Activated naive CD4-positive, alpha-beta T cell treated with anti-CD3 and anti-CD28 coated beads for 36 hours (primary cell): ENCODE data around the gene TRABD. TPM values are rescaled to one million over a fixed set of nuclear protein-coding genes. Genes with fewer than 3 reads are reported as not detected.

Source experiments
- CTCF ChIA-PET: fragments of 350-600 bp; sonication (Branson Sonifier 250); formaldehyde crosslinking; loops from one replicate; lab custom pipeline; 2021; ENCODE audit warnings: antibody characterized with exemption; lab: Charles Lee
- DNase-seq: peaks from one replicate; pipeline ENCODE4 v3.0.0-alpha.2; 2020
- H3K27ac Mint-ChIP-seq: one replicate; pipeline ENCODE4 v1.8.0; 2021; ENCODE audit warnings: mild to moderate bottlenecking, mixed read lengths
- H3K27me3 Mint-ChIP-seq: one replicate; pipeline ENCODE4 v1.8.0; 2021; ENCODE audit warnings: low read depth, mixed read lengths
- H3K36me3 Mint-ChIP-seq: one replicate; pipeline ENCODE4 v1.8.0; 2021; ENCODE audit warnings: low read depth, mixed read lengths
- H3K4me1 Mint-ChIP-seq: one replicate; pipeline ENCODE4 v1.8.0; 2021; ENCODE audit warnings: low read depth, mixed read lengths
- H3K4me3 Mint-ChIP-seq: one replicate; pipeline ENCODE4 v1.8.0; 2021; ENCODE audit warnings: mild to moderate bottlenecking, moderate library complexity, mixed read lengths
- H3K9me3 Mint-ChIP-seq: one replicate; pipeline ENCODE4 v1.8.0; 2021; ENCODE audit warnings: mixed read lengths
- intact Hi-C: fragments of 100-400 bp; cut with micrococcal nuclease; formaldehyde crosslinking; loops from one replicate; pipeline ENCODE4 v1.15.1; 2023
- total RNA-seq, 2 experiments: library from RNA; stranded (reverse); gene quantifications; one replicate each; pipeline ENCODE4 v1.2.3, GENCODE V29; 2021

The TRABD gene
- total RNA-seq, 2 experiments from 2014 or later = 61.0 to 62.8 TPM

DNA sequence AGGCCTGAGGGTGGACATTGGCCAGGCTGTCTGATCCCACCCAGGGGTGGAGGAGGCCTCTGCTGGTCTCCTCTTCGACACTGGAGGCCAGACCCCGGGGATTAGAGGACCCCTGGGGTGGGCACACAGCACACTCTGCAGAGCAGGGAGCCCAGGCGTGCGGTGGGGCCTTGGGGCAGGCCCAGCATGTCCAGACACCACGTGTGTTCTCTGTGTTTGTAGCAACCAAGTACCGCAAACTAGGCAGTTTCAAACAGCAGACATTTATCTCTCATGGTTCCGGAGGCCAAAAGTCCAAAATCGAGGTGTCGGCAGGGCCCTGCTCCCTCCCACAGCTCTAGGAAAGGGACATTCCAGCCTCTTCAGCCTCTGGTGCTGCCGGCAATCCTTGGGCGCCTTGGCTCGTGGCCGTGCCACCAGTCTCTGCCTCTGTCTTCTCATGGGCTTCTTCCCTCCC, 13.7 kb upstream of the TRABD start:
- H3K4me1 Mint-ChIP-seq = peaks cover 2% of the 10 kb centered on the region
- no peak overlapping the region for H3K27ac Mint-ChIP-seq
- no peak for DNase-seq
- peaks cover 30% of the 10 kb centered on the region for H3K27me3 Mint-ChIP-seq
- H3K9me3 Mint-ChIP-seq = no peaks in the 10 kb centered on the region
- no peaks in the 10 kb centered on the region for H3K36me3 Mint-ChIP-seq
- CTCF ChIA-PET = no interaction called here
- intact Hi-C loops = no loop called here
- peak overlapping the region; percentile 18 for H3K4me3 Mint-ChIP-seq

- Mint-ChIP-seq H3K9me3 (no peaks in the 10 kb centered on the region), H3K27me3 (peaks cover 23% of the 10 kb centered on the region), H3K36me3 (no peaks in the 10 kb centered on the region), H3K27ac (no peak overlapping the region), H3K4me3 (no peak overlapping the region), H3K4me1 (peaks cover 2% of the 10 kb centered on the region)
- intact Hi-C loops = no loop called here
- CTCF ChIA-PET = no interaction called here
- no peak for DNase-seq
These were observed 12.3 kb upstream of the TRABD start for GRCh38 chr22:50173311-50173982.

DNA sequence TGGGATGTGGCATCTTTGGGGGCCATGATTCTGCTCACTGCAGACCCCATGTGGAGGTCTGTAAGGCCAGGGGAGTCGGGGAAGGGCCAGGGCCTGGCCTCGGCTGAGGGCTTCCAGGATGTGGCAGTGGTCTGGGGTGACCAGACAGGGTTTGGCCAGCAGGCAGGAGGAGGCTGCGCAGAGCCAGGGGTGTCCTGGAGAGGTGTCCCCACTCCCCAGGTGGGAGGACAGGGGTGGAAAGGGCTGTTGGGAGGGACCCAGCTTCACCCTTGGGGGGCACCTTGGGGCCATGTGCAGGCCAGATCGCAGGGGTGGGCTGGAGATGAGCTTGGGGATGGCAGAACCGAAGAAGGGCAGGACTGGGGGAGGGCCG, 11.7 kb upstream of the TRABD start:
- Mint-ChIP-seq H3K36me3 (no peaks in the 10 kb centered on the region), H3K27me3 (peaks cover 18% of the 10 kb centered on the region), H3K4me3 (no peak overlapping the region), H3K9me3 (no peaks in the 10 kb centered on the region), H3K27ac (no peak overlapping the region), H3K4me1 (peaks cover 2% of the 10 kb centered on the region)
- intact Hi-C loops = no loop called here
- CTCF ChIA-PET = no interaction called here
- no peak for DNase-seq

DNA sequence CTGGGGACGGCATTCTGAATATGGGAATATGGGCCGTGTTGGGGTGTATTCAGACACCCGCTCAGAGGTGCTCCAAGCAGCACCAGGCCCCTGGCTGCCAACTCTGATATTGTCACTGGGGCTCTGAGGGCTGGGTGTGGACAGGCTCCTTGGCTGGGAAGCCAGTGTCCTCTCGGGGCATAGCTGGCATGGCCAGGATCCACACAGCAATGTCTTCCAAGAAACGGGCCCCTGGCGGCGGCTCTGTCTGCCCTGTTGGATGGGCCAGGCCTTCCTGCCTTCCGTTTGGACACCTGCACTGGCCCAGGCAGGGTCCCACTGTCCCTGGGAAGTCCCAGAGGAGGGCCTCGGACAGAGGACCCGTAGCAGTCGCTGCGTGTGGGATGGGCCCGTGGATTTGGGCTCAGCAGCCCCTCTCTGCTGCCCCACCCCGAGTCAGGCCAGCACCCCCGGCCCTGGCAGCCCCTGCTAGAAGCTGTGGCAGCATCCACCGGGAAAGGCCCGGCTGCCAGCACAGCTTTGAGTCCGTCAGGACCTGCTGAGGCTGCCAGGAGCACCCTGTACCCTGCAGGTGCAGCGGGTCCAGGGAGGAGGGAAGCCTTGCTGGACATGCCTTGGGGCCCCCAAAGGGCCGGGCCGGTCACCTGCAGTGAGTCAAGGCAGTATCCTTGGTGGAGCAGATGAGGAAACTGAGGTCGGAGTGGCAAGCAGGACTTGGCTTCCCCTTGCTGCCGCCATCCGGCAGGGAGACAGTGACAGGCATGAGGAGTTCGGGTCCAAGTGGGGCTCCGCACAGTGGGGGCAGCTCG, 11.1 kb upstream of the TRABD start:
- Mint-ChIP-seq H3K36me3 (no peaks in the 10 kb centered on the region), H3K4me1 (peaks cover 2% of the 10 kb centered on the region), H3K4me3 (no peak overlapping the region), H3K9me3 (no peaks in the 10 kb centered on the region), H3K27ac (no peak overlapping the region), H3K27me3 (peaks cover 17% of the 10 kb centered on the region)
- no peak for DNase-seq
- intact Hi-C loops = no loop called here
- CTCF ChIA-PET = no interaction called here

GRCh38 chr22:50175191-50175461, 10.6 kb upstream of the TRABD start:
- no peak overlapping the region for H3K27ac Mint-ChIP-seq
- intact Hi-C loops = no loop called here
- no peak for DNase-seq
- no peak overlapping the region for H3K4me3 Mint-ChIP-seq
- peaks cover 19% of the 10 kb centered on the region for H3K27me3 Mint-ChIP-seq
- H3K4me1 Mint-ChIP-seq = peaks cover 2% of the 10 kb centered on the region
- CTCF ChIA-PET = no interaction called here
- H3K9me3 Mint-ChIP-seq = no peaks in the 10 kb centered on the region
- H3K36me3 Mint-ChIP-seq = no peaks in the 10 kb centered on the region

DNA sequence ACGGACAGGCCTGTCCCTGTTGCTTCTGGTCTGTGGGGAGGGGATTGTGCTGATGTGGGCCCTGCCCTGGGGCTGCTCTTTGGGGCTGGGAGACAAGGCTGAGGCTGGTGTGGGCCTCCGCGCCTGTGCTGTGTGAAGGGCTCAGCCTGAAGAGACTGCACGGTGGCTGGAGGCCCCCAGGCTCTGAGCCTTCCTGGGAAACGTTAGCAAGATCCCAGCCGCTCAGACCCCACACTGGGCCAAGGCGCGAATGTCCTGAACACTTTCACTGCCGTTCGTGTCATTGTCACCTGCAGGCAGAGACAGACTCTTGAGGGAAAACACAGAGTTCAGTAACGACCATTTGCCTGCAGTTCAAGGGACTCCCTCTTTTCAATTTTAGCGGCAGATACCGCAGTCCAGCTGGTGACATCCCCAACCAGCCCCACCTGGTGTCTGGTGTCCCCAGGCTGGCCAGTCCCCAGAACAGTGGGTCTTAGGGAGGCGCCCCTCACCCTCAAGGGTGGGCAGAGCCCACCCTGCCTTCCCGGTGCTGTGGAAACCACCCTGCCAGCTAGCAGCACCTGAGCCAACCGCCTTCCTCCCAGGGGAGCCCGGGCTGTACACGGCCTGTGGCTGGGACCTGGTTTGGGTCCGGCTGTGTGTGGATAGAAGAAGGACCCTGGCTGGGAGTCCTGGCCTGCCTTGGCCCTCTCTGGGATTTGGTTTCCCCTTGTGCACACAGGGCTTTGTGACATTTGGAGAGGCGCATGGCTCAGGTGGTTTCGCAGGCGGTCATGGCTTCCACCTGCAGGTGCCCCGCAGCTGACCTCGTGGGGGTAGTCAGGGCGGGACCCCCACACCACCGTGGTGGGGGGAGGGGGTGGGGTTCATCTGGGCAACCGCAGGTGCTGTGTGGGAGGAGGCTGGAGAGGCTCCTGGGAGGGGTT, 9.5 kb upstream of the TRABD start:
- intact Hi-C loops = no loop called here
- DNase-seq = no peak
- no peaks in the 10 kb centered on the region for H3K9me3 Mint-ChIP-seq
- H3K4me3 Mint-ChIP-seq = no peak overlapping the region
- H3K27me3 Mint-ChIP-seq = peaks cover 17% of the 10 kb centered on the region
- H3K27ac Mint-ChIP-seq = no peak overlapping the region
- H3K4me1 Mint-ChIP-seq = no peaks in the 10 kb centered on the region
- CTCF ChIA-PET = no interaction called here
- H3K36me3 Mint-ChIP-seq = no peaks in the 10 kb centered on the region

- DNase-seq = no peak
- Mint-ChIP-seq H3K27ac (no peak overlapping the region), H3K27me3 (peaks cover 14% of the 10 kb centered on the region), H3K4me1 (no peaks in the 10 kb centered on the region), H3K9me3 (no peaks in the 10 kb centered on the region), H3K4me3 (no peak overlapping the region), H3K36me3 (no peaks in the 10 kb centered on the region)
- intact Hi-C loops = no loop called here
- CTCF ChIA-PET = no interaction called here
These were observed 8.7 kb upstream of the TRABD start for GRCh38 chr22:50176850-50177536.

- no peak for DNase-seq
- no peak overlapping the region for H3K4me3 Mint-ChIP-seq
- peaks cover 8% of the 10 kb centered on the region for H3K27me3 Mint-ChIP-seq
- H3K27ac Mint-ChIP-seq = no peak overlapping the region
- no peaks in the 10 kb centered on the region for H3K36me3 Mint-ChIP-seq
- H3K4me1 Mint-ChIP-seq = no peaks in the 10 kb centered on the region
- intact Hi-C loops = no loop called here
- H3K9me3 Mint-ChIP-seq = no peaks in the 10 kb centered on the region
- CTCF ChIA-PET = no interaction called here
These were observed 7.9 kb upstream of the TRABD start for GRCh38 chr22:50177537-50178470.

- CTCF ChIA-PET = no interaction called here
- Mint-ChIP-seq H3K36me3 (no peaks in the 10 kb centered on the region), H3K27ac (no peak overlapping the region), H3K9me3 (no peaks in the 10 kb centered on the region), H3K4me1 (no peaks in the 10 kb centered on the region), H3K4me3 (no peak overlapping the region), H3K27me3 (peaks cover 8% of the 10 kb centered on the region)
- intact Hi-C loops = no loop called here
- no peak for DNase-seq
These were observed 7.2 kb upstream of the TRABD start for GRCh38 chr22:50178471-50178864.

GRCh38 chr22:50178871-50179869, 6.5 kb upstream of the TRABD start:
- peaks cover 5% of the 10 kb centered on the region for H3K27me3 Mint-ChIP-seq
- H3K27ac Mint-ChIP-seq = no peak overlapping the region
- CTCF ChIA-PET = no interaction called here
- no peak overlapping the region for H3K4me3 Mint-ChIP-seq
- intact Hi-C loops = no loop called here
- DNase-seq = no peak
- no peaks in the 10 kb centered on the region for H3K36me3 Mint-ChIP-seq
- H3K9me3 Mint-ChIP-seq = no peaks in the 10 kb centered on the region
- H3K4me1 Mint-ChIP-seq = no peaks in the 10 kb centered on the region
